Neuronal stem cell (in vitro differentiated cells): ENCODE results near the gene LAG3.

ENCODE experiments used
- DNase-seq: peaks from one replicate; pipeline ENCODE4 v3.0.0-alpha.2; 2013; ENCODE audit warnings: low spot score
- H2AFZ ChIP-seq: one replicate; pipeline ENCODE4 v1.6.1; 2013; ENCODE audit warnings: mild to moderate bottlenecking, low read length, inconsistent platforms
- H2AK5ac ChIP-seq: 2 replicates; pipeline ENCODE4 v1.6.1; 2013; ENCODE audit warnings: low read depth, mild to moderate bottlenecking, inconsistent platforms, low read length, moderate library complexity, mixed read lengths
- H2BK120ac ChIP-seq: 2 replicates; pipeline ENCODE4 v1.6.1; 2013; ENCODE audit warnings: low read depth, mild to moderate bottlenecking, inconsistent platforms, low read length, moderate library complexity, mixed read lengths
- H2BK12ac ChIP-seq: one replicate; pipeline ENCODE4 v1.6.1; 2013; ENCODE audit warnings: low read length, inconsistent platforms
- H2BK15ac ChIP-seq: 2 replicates; pipeline ENCODE4 v1.6.1; 2013; ENCODE audit warnings: mild to moderate bottlenecking, low read length, inconsistent platforms, mixed read lengths
- H2BK5ac ChIP-seq: one replicate; pipeline ENCODE4 v1.6.1; 2013; ENCODE audit warnings: inconsistent platforms, mild to moderate bottlenecking, low read length, moderate library complexity
- H3K14ac ChIP-seq: one replicate; pipeline ENCODE4 v1.6.1; 2013; ENCODE audit warnings: low read length, inconsistent platforms
- H3K18ac ChIP-seq: 2 replicates; pipeline ENCODE4 v1.6.1; 2013; ENCODE audit warnings: low read length, inconsistent platforms
- H3K23ac ChIP-seq: 2 replicates; pipeline ENCODE4 v1.6.1; 2013; ENCODE audit warnings: low read depth, mild to moderate bottlenecking, mixed read lengths, low read length, inconsistent platforms; ENCODE audit not compliant: poor library complexity
- H3K27ac ChIP-seq: replicated peaks from 3 replicates; pipeline ENCODE4 v1.5.1; 2013; ENCODE audit warnings: low read length, inconsistent platforms
- H3K27me3 ChIP-seq, 3 experiments: 2 replicates each; pipeline ENCODE4 v1.6.1; 2013; ENCODE audit warnings: low read length in 3 of 3, mild to moderate bottlenecking in 2 of 3, inconsistent platforms in 1 of 3, low read depth in 1 of 3, mixed read lengths in 1 of 3, moderate library complexity in 1 of 3; ENCODE audit not compliant: control insufficient read depth in 3 of 3, insufficient read depth in 3 of 3
- H3K36me3 ChIP-seq, 2 donors: replicated peaks in 1 of 2; 2 replicates each; pipeline ENCODE4 v1.6.1; 2013; ENCODE audit warnings: low read length in 2 of 2; ENCODE audit not compliant: control insufficient read depth in 2 of 2, insufficient read depth in 2 of 2
- H3K4ac ChIP-seq: 2 replicates; pipeline ENCODE4 v1.6.1; 2013; ENCODE audit warnings: inconsistent platforms, mild to moderate bottlenecking, low read length, moderate library complexity
- H3K4me1 ChIP-seq, 2 donors: 1 replicate in 1 of 2; 2 replicates in 1 of 2; pipeline ENCODE4 v1.6.1; 2013; ENCODE audit warnings: low read length in 2 of 2, low read depth in 1 of 2; ENCODE audit not compliant: control insufficient read depth in 2 of 2, insufficient read depth in 1 of 2
- H3K4me2 ChIP-seq: one replicate; pipeline ENCODE4 v1.6.1; 2013; ENCODE audit warnings: mild to moderate bottlenecking, low read length, inconsistent platforms; ENCODE audit not compliant: insufficient read depth, poor library complexity, severe bottlenecking
- H3K4me3 ChIP-seq, 2 donors: 2 replicates each; pipeline ENCODE4 v1.5.1; 2013; ENCODE audit warnings: low read length in 2 of 2, mild to moderate bottlenecking in 2 of 2, inconsistent platforms in 1 of 2, moderate library complexity in 1 of 2
- H3K79me1 ChIP-seq: one replicate; pipeline ENCODE4 v1.6.1; 2013; ENCODE audit warnings: low read depth, mild to moderate bottlenecking, inconsistent platforms, low read length, moderate library complexity
- H3K9ac ChIP-seq: one replicate; pipeline ENCODE4 v1.6.1; 2013; ENCODE audit warnings: mild to moderate bottlenecking, low read depth, low read length, inconsistent platforms; ENCODE audit not compliant: poor library complexity
- H3K9me3 ChIP-seq, 2 donors: replicated peaks in 1 of 2; 2 replicates each; pipeline versions ENCODE3 to v1.6.1; 2013; ENCODE audit warnings: low read length in 2 of 2, mild to moderate bottlenecking in 2 of 2, inconsistent platforms in 1 of 2, low read depth in 1 of 2, mixed read lengths in 1 of 2, moderate library complexity in 1 of 2; ENCODE audit not compliant: control insufficient read depth in 2 of 2, insufficient read depth in 1 of 2
- H4K8ac ChIP-seq: one replicate; pipeline ENCODE4 v1.6.1; 2013; ENCODE audit warnings: low read depth, mild to moderate bottlenecking, inconsistent platforms, low read length, moderate library complexity
- H4K91ac ChIP-seq: one replicate; pipeline ENCODE4 v1.6.1; 2013; ENCODE audit warnings: low read length, low read depth, mild to moderate bottlenecking, inconsistent platforms; ENCODE audit not compliant: poor library complexity
- WGBS, 2 donors: extraction: QIAGEN DNeasy Blood & Tissue Kit; methylation state at CpG; one replicate each; pipeline ENCODE4 v1.1.7; 2013; ENCODE audit warnings: missing lambda C conversion rate in 2 of 2, mixed read lengths in 1 of 2; ENCODE audit not compliant: insufficient read length in 2 of 2, insufficient replicate concordance in 1 of 2; ENCODE audit errors: extremely low coverage in 2 of 2; 5-methylcytosine and 5-hydroxymethylcytosine counted together

The LAG3 gene

DNA sequence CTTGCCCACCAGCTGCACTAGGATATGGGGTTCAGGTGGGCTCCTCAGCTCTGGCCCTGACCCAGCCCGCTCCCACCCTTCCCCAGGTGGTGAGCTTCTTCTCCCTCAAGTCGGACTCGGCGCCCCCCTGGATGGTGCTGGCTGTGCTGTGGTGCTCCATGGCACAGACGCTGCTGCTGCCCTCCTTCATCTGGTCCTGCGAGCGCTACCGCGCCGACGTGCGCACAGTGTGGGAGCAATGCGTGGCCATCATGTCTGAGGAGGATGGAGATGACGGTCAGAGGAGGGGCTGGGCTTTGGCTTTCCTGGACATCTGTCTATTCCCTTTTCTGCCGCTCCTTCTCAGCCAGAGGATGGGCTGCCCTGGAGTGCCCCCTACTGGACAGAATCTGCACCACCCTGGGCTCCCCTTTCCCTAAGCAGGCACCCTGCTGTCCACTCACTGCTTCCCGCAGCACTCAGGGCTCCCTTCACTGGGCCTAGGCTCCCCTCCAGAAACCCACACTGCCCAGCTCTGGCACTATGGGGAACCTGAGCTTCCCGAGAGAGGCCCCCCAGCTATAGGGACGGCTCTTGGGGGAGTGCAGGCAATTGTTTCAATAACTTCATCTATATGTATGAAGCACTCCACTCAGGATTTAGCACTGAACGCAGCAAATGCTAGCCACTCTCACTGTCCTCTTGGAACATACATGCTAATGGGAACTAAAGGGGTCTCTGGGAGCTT lies 53.2 kb downstream of the LAG3 start:
- WGBS, 2 donors: no CpG with 5 or more reads among the region's 19 CpGs
- DNase-seq: peak; percentile 87
- H3K18ac ChIP-seq: peak overlapping the region; percentile 88

GRCh38 chr12:6826125-6826733 lies 53.9 kb downstream of the LAG3 start:
- no peaks in the 10 kb centered on the region for H3K27me3 ChIP-seq
- H2BK5ac ChIP-seq: peak overlapping the region; percentile 75
- H2BK120ac ChIP-seq: peak overlapping the region; percentile 77
- peaks cover 31% of the 10 kb centered on the region for H3K79me1 ChIP-seq
- H2BK12ac ChIP-seq: no peak overlapping the region
- no CpG with 5 or more reads among the region's 17 CpGs for WGBS, 2 donors
- no peak overlapping the region for H2AFZ ChIP-seq
- H3K4me3 ChIP-seq: no peak overlapping the region
- H3K36me3 ChIP-seq: peaks cover 16 to 18% of the 10 kb centered on the region in 2 donors
- no peak overlapping the region for H3K27ac ChIP-seq
- no peak overlapping the region for H3K23ac ChIP-seq
- H4K8ac ChIP-seq: no peak overlapping the region
- H2AK5ac ChIP-seq: peak overlapping the region; percentile 96
- H3K9me3 ChIP-seq: peaks cover 0 to 3% of the 10 kb centered on the region in 2 donors
- H3K4me1 ChIP-seq: peaks cover 21 to 34% of the 10 kb centered on the region in 2 donors
- no peak overlapping the region for H3K4ac ChIP-seq
- H3K9ac ChIP-seq: no peak overlapping the region
- no peak overlapping the region for H3K18ac ChIP-seq
- no peak overlapping the region for H3K14ac ChIP-seq
- H3K4me2 ChIP-seq: no peak overlapping the region
- peak overlapping the region; percentile 57 for H4K91ac ChIP-seq
- H2BK15ac ChIP-seq: peak overlapping the region; percentile 82
- no peak for DNase-seq

More for the DNA sequence above, 53.2 kb downstream of the LAG3 start:
- H2AK5ac ChIP-seq: peak overlapping the region; percentile 96
- H3K27me3 ChIP-seq: no peaks in the 10 kb centered on the region
- H2BK15ac ChIP-seq: peak overlapping the region; percentile 82
- no peak overlapping the region for H2AFZ ChIP-seq
- peak overlapping the region; percentile 66 for H3K23ac ChIP-seq
- H3K27ac ChIP-seq: no peak overlapping the region
- H3K79me1 ChIP-seq: peaks cover 25% of the 10 kb centered on the region
- no peak overlapping the region for H3K4ac ChIP-seq
- H2BK5ac ChIP-seq: peak overlapping the region; percentile 75
- peak overlapping the region; percentile 97 for H4K8ac ChIP-seq
- H3K4me2 ChIP-seq: peak overlapping the region; percentile 65
- H4K91ac ChIP-seq: peak overlapping the region; percentile 57
- H3K36me3 ChIP-seq: peaks cover 10 to 11% of the 10 kb centered on the region in 2 donors
- peak overlapping the region; percentile 59 for H2BK12ac ChIP-seq
- no peak overlapping the region for H3K4me3 ChIP-seq
- peaks cover 0 to 3% of the 10 kb centered on the region in 2 donors for H3K9me3 ChIP-seq
- H3K9ac ChIP-seq: no peak overlapping the region
- peaks cover 27 to 40% of the 10 kb centered on the region in 2 donors for H3K4me1 ChIP-seq
- H3K14ac ChIP-seq: peak overlapping the region; percentile 94
- peak overlapping the region; percentile 79 for H2BK120ac ChIP-seq

- Histone ChIP-seq H3K18ac (peak overlapping the region; percentile 63), H2BK120ac (no peak overlapping the region), H3K4ac (peak overlapping the region; percentile 71), H3K9ac (peak overlapping the region; percentile 64), H3K4me2 (peak overlapping the region; percentile 38), H2AFZ (no peak overlapping the region), H4K8ac (no peak overlapping the region), H3K36me3 (peaks cover 23 to 25% of the 10 kb centered on the region in 2 donors), H3K23ac (no peak overlapping the region), H3K14ac (no peak overlapping the region), H3K27me3 (no peaks in the 10 kb centered on the region), H3K4me1 (peaks cover 20 to 33% of the 10 kb centered on the region in 2 donors), H3K4me3 (no peak overlapping the region), H3K27ac (peak overlapping the region; percentile 83), H3K9me3 (peaks cover 0 to 3% of the 10 kb centered on the region in 2 donors), H3K79me1 (peaks cover 36% of the 10 kb centered on the region), H2AK5ac (peak overlapping the region; percentile 96), H2BK15ac (peak overlapping the region; percentile 82), H2BK5ac (peak overlapping the region; percentile 75), H2BK12ac (peak overlapping the region; percentile 75), H4K91ac (no peak overlapping the region)
- no peak for DNase-seq
- no CpG with 5 or more reads among the region's 22 CpGs for WGBS, 2 donors
Measured at GRCh38 chr12:6826734-6827436, 54.6 kb downstream of the LAG3 start.
